NB4 (cell line): ENCODE data around the gene CEP76.

Source experiments
- DNase-seq: peaks from one replicate; pipeline ENCODE4 v3.0.0; 2010; ENCODE audit warnings: low read depth
- H3K4me3 ChIP-seq: one replicate; pipeline ENCODE4 v1.5.1; 2011; ENCODE audit warnings: mild to moderate bottlenecking, low read depth, low read length, moderate library complexity
- MAX ChIP-seq: IDR thresholded peaks from 2 replicates; pipeline ENCODE4 v1.6.1; 2011; ENCODE audit warnings: low read depth, low read length
- MYC ChIP-seq: IDR thresholded peaks from 2 replicates; pipeline ENCODE4 v1.6.1; 2011; ENCODE audit warnings: low read depth, low read length
- POLR2A ChIP-seq: IDR thresholded peaks from 2 replicates; pipeline ENCODE4 v1.6.1; 2011; ENCODE audit warnings: mild to moderate bottlenecking; ENCODE audit not compliant: insufficient read length; ENCODE audit errors: extremely low read depth
- TF ChIP-seq, protein P1 (sequence below): IDR thresholded peaks from one replicate; pipeline ENCODE4 v1.5.1; 2012; ENCODE audit warnings: low read depth, low read length

CEP76 gene

GRCh38 chr18:12638644-12639124 is 63.8 kb downstream of the CEP76 start:
- TF ChIP-seq MAX (no peak), POLR2A (no peak), MYC (no peak)
- TF ChIP-seq, protein P1, sequence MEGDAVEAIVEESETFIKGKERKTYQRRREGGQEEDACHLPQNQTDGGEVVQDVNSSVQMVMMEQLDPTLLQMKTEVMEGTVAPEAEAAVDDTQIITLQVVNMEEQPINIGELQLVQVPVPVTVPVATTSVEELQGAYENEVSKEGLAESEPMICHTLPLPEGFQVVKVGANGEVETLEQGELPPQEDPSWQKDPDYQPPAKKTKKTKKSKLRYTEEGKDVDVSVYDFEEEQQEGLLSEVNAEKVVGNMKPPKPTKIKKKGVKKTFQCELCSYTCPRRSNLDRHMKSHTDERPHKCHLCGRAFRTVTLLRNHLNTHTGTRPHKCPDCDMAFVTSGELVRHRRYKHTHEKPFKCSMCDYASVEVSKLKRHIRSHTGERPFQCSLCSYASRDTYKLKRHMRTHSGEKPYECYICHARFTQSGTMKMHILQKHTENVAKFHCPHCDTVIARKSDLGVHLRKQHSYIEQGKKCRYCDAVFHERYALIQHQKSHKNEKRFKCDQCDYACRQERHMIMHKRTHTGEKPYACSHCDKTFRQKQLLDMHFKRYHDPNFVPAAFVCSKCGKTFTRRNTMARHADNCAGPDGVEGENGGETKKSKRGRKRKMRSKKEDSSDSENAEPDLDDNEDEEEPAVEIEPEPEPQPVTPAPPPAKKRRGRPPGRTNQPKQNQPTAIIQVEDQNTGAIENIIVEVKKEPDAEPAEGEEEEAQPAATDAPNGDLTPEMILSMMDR = no peak
- DNase-seq = no peak
- H3K4me3 ChIP-seq = no peak overlapping the region

DNA sequence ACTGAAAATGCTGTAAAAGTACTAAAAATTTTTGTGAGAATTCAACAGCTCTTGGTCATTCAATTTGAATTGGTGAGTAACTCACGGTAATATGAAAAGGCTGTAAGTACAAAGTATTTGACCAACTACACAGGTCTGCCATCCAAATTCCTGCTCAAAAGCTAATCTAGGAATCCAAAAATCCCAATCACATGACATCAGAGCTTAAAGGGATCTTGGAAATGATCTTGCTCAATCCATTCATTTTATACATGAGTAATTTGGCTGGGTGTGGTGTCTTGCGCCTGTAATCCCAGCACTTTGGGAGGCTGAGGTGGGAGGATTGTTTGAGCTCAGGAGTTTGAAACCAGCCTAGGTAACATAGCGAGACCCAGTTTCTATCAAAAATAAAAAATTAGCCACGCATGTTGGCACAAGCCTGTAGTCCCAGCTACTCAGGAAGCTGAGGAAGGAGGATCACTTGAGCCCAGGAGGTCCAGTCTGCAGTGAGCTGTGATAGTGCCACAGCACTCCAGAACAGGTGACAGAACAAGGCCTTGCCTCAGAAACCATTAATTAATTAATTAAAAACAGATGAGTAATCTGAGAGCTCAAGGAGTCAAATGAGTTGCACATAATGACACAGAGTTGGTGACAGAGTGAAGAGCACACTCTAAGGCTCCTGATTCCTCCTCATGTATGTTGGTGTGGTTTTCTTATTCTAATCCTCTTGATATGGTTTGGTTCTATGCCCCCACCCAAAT is 64.5 kb downstream of the CEP76 start:
- TF ChIP-seq, protein P1 = no peak
- TF ChIP-seq POLR2A = no peak
- TF ChIP-seq MYC = no peak
- TF ChIP-seq MAX = no peak
- no peak for DNase-seq
- no peak overlapping the region for H3K4me3 ChIP-seq

GRCh38 chr18:12637393-12637792 is 65.1 kb downstream of the CEP76 start:
- no peak for DNase-seq
- H3K4me3 ChIP-seq = no peak overlapping the region
- TF ChIP-seq MAX = no peak
- TF ChIP-seq POLR2A = no peak
- no peak for TF ChIP-seq MYC
- TF ChIP-seq, protein P1 = no peak

DNA sequence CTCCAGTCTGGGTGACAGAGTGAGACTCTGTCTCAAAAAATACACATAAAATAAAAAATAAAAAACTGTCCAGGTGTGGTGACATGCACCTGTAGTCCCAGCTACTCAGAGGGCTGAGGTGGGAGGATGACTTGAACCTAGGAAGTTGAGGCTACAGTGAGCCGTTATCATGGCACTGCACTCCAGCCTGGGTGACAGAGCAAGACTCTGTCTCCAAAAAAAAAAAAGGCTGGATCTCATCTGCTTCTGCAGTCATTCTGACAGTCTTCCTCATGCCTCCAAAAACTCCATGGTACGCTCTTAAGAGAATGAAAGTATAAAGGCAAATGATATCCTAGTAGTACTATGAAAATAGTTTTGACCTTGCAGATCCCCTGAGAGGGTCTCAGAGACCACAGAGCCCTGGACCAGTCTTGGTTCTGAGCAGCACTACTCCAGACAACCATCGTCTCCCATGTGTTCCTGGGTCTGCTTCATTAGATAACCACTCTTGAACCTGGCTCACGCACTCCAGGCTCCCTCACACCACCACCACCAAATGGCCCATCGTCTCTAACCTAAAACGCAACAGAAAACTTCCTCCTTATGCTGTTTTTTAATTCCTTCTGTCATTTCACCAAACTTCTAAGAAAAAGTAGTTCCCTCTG is 70.6 kb downstream of the CEP76 start:
- H3K4me3 ChIP-seq = no peak overlapping the region
- TF ChIP-seq MAX (no peak), MYC (no peak), POLR2A (no peak)
- TF ChIP-seq, protein P1 = no peak
- no peak for DNase-seq

- TF ChIP-seq POLR2A = no peak
- no peak for TF ChIP-seq MAX
- TF ChIP-seq, protein P1 = no peak
- TF ChIP-seq MYC = no peak
- DNase-seq = no peak
- no peak overlapping the region for H3K4me3 ChIP-seq
Observed at GRCh38 chr18:12630136-12630535, 72.4 kb downstream of the CEP76 start.
